ENCODE results near the gene ATG14.

The ATG14 gene

DNA sequence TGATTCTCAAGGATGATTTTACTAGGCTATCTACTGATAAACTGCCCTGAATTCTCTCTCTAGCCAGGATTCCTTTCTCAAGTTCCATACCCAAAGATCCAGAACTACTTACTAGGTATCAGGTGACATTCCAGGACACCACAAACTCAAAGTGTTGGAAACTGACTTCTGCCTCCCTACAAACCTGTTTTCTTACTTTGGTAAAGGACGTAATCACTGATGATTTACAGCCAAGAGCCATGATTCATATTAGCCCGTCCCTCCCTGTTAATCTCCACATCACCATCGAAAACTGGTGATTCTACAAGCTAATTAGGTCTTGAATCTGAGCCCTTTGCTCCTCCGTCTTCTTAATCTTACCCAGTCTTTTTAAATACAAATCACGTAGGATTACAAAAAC lies 1.0 kb upstream of the ATG14 start:
- no peak overlapping the region for H3K9ac ChIP-seq (ENCODE audit: low read depth, low read length)
- no peak overlapping the region for H3K27ac ChIP-seq (ENCODE audit: low read depth, low read length)
- H3K4me3 ChIP-seq (ENCODE audit: low read length), result no peak overlapping the region
- H3K36me3 ChIP-seq (ENCODE audit: insufficient read depth, low read length), result no peaks in the 10 kb centered on the region
- no peaks in the 10 kb centered on the region; the same call in 1 of the 2 replicates for H3K27me3 ChIP-seq (ENCODE audit: insufficient read depth, low read length)
- whole genome bisulfite sequencing, result 87% methylated on average over 5 of the region's 5 CpGs
- peaks cover 18% of the 10 kb centered on the region; the same call in 1 of the 2 replicates for H3K4me1 ChIP-seq (ENCODE audit: insufficient read depth, low read length)
- H3K9me3 ChIP-seq (ENCODE audit: insufficient read depth, low read depth, low read length), result no peaks in the 10 kb centered on the region

DNA sequence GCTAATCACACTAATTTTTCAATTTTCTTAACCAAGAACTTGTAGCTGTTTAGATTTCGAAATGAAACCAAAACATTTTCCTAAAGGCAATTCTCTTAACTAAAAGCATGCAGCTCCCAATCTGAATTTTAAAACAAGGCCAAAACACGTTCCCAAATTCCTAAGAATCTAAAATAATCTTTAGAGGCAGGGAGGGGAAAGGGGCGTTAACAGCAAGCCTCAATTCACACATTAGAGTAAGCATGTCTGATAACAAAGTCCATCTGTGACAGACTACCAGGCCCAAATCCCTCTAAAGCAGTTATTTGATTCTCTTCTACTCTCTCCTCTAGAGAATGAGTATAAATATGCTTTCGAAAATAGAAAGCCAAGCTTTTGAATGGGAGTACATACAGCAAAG lies 754 bp downstream of the ATG14 start:
- Histone ChIP-seq H3K9me3 (ENCODE audit: insufficient read depth, low read depth, low read length) (no peaks in the 10 kb centered on the region), H3K27ac (ENCODE audit: low read depth, low read length) (no peak overlapping the region), H3K36me3 (ENCODE audit: insufficient read depth, low read length) (no peaks in the 10 kb centered on the region), H3K27me3 (ENCODE audit: insufficient read depth, low read length) (no peaks in the 10 kb centered on the region; the same call in 1 of the 2 replicates), H3K4me1 (ENCODE audit: insufficient read depth, low read length) (peaks cover 18% of the 10 kb centered on the region; the same call in 1 of the 2 replicates), H3K9ac (ENCODE audit: low read depth, low read length) (peak overlapping the region; percentile 93), H3K4me3 (ENCODE audit: low read length) (peak overlapping the region; percentile 96)
- 54% methylated on average over 2 of the region's 4 CpGs for WGBS

GRCh38 chr14:55404173-55404854 lies 7.3 kb downstream of the ATG14 start:
- Histone ChIP-seq H3K4me3 (ENCODE audit: low read length) (no peak overlapping the region), H3K36me3 (ENCODE audit: insufficient read depth, low read length) (no peaks in the 10 kb centered on the region), H3K9ac (ENCODE audit: low read depth, low read length) (no peak overlapping the region), H3K27me3 (ENCODE audit: insufficient read depth, low read length) (no peaks in the 10 kb centered on the region), H3K27ac (ENCODE audit: low read depth, low read length) (no peak overlapping the region), H3K4me1 (ENCODE audit: insufficient read depth, low read length) (0 out of 2 replicates have a peak, but pooled peaks cover 4% of the 10 kb centered on the region), H3K9me3 (ENCODE audit: insufficient read depth, low read depth, low read length) (no peaks in the 10 kb centered on the region)
- WGBS, result 85% methylated on average over 3 of the region's 5 CpGs

- no peak overlapping the region for H3K27ac ChIP-seq (ENCODE audit: low read depth, low read length)
- H3K9me3 ChIP-seq (ENCODE audit: insufficient read depth, low read depth, low read length), result no peaks in the 10 kb centered on the region
- H3K4me3 ChIP-seq (ENCODE audit: low read length), result no peak overlapping the region
- H3K27me3 ChIP-seq (ENCODE audit: insufficient read depth, low read length), result no peaks in the 10 kb centered on the region
- H3K4me1 ChIP-seq (ENCODE audit: insufficient read depth, low read length), result no peaks in the 10 kb centered on the region
- 0 out of 2 replicates have a peak, but pooled peaks cover 3% of the 10 kb centered on the region for H3K36me3 ChIP-seq (ENCODE audit: insufficient read depth, low read length)
- no peak overlapping the region for H3K9ac ChIP-seq (ENCODE audit: low read depth, low read length)
- WGBS, result 97% methylated on average over 6 of the region's 6 CpGs
These were observed 9.9 kb downstream of the ATG14 start for GRCh38 chr14:55401751-55402150.

DNA sequence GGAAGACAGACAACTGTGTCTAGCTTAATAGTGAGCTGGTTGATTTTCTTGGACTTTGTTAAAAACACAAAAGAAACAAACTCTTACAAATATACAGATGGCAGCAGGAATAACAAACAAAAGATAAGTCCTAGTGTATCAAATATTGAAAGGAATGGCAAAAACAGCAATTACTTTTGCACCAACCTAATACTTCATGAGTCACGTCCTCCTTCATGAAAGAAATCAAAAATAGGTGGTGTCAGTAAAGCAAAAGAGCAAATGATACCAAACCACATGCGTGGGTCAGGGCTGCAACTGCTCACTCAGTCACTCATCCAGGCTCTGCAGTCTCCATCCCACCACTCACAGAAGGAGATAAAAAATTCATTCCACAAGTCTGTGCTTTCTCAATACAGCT lies 11.8 kb downstream of the ATG14 start:
- Histone ChIP-seq H3K9me3 (ENCODE audit: insufficient read depth, low read depth, low read length) (no peaks in the 10 kb centered on the region), H3K4me1 (ENCODE audit: insufficient read depth, low read length) (no peaks in the 10 kb centered on the region), H3K9ac (ENCODE audit: low read depth, low read length) (no peak overlapping the region), H3K27ac (ENCODE audit: low read depth, low read length) (no peak overlapping the region), H3K36me3 (ENCODE audit: insufficient read depth, low read length) (peaks cover 20% of the 10 kb centered on the region; the same call in 1 of the 2 replicates), H3K27me3 (ENCODE audit: insufficient read depth, low read length) (no peaks in the 10 kb centered on the region), H3K4me3 (ENCODE audit: low read length) (no peak overlapping the region)
- 98% methylated on average over 2 of the region's 2 CpGs for WGBS

DNA sequence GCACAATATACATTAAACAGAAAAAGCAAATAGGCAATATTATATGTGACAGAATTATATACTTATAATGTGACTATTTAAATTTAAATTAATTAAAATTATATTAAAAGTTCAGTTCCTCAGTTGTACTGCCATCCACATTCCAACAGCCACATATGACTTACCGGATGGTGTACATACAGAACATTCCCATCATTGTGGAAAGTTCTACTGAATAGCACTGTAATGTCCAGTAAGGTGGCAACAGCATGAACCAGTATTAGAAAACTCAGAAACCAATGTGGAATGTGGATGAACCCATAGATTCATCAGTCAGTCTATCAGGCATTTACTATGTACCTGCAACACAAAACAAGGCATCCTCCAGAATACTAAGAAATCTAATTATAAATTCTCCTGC lies 12.4 kb downstream of the ATG14 start:
- Histone ChIP-seq H3K27me3 (ENCODE audit: insufficient read depth, low read length) (no peaks in the 10 kb centered on the region), H3K27ac (ENCODE audit: low read depth, low read length) (no peak overlapping the region), H3K9me3 (ENCODE audit: insufficient read depth, low read depth, low read length) (no peaks in the 10 kb centered on the region), H3K4me1 (ENCODE audit: insufficient read depth, low read length) (no peaks in the 10 kb centered on the region), H3K36me3 (ENCODE audit: insufficient read depth, low read length) (peaks cover 25% of the 10 kb centered on the region; the same call in 1 of the 2 replicates), H3K4me3 (ENCODE audit: low read length) (no peak overlapping the region), H3K9ac (ENCODE audit: low read depth, low read length) (no peak overlapping the region)
- WGBS, result 100% methylated on average over 1 of the region's 1 CpG

DNA sequence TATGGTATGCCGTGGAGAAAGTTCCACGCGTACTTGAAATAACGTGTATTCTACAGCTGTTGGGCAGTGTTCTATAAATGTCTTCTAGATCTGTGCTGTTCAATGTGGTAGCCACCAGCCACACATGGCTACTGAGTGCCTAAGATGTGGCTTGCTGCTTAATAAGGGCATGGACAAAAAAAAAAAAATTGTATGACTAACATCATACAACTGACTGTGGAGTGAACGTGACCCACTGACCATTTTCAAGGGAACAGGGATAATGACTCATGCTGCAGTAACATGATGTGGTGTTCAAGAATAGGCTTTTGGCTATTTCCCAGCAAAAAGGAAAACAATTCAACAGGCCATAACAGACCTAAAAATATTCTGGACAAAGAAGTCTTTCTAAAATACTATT lies 13.0 kb downstream of the ATG14 start:
- no peaks in the 10 kb centered on the region for H3K27me3 ChIP-seq (ENCODE audit: insufficient read depth, low read length)
- no peak overlapping the region for H3K27ac ChIP-seq (ENCODE audit: low read depth, low read length)
- peaks cover 27% of the 10 kb centered on the region; the same call in 1 of the 2 replicates for H3K36me3 ChIP-seq (ENCODE audit: insufficient read depth, low read length)
- H3K4me1 ChIP-seq (ENCODE audit: insufficient read depth, low read length), result no peaks in the 10 kb centered on the region
- H3K4me3 ChIP-seq (ENCODE audit: low read length), result no peak overlapping the region
- no peak overlapping the region for H3K9ac ChIP-seq (ENCODE audit: low read depth, low read length)
- 96% methylated on average over 5 of the region's 5 CpGs for WGBS
- H3K9me3 ChIP-seq (ENCODE audit: insufficient read depth, low read depth, low read length), result no peaks in the 10 kb centered on the region

DNA sequence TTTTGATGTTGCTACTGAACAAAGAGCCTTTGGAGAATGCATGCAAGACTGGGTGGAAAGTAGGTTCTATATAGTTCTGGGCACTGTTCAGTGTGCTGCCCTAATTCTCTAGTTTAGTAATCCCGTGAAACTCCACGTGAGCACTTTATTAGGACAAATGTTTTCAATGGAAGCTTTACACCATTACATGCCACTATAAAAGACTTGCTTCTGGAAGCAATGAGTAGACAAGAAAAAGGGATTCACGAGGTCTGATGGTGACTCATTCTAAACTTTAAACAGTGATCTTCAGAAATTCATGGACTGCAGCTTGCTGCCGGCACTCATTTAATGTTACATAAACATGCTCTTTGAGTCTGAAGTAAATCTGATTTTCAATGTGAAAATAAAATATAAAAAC lies 22.3 kb downstream of the ATG14 start:
- H3K9ac ChIP-seq (ENCODE audit: low read depth, low read length), result no peak overlapping the region
- peaks cover 46% of the 10 kb centered on the region for H3K36me3 ChIP-seq (ENCODE audit: insufficient read depth, low read length)
- H3K27me3 ChIP-seq (ENCODE audit: insufficient read depth, low read length), result no peaks in the 10 kb centered on the region
- WGBS, result 98% methylated on average over 4 of the region's 4 CpGs
- no peaks in the 10 kb centered on the region for H3K9me3 ChIP-seq (ENCODE audit: insufficient read depth, low read depth, low read length)
- no peak overlapping the region for H3K27ac ChIP-seq (ENCODE audit: low read depth, low read length)
- no peaks in the 10 kb centered on the region for H3K4me1 ChIP-seq (ENCODE audit: insufficient read depth, low read length)
- no peak overlapping the region for H3K4me3 ChIP-seq (ENCODE audit: low read length)

- Histone ChIP-seq H3K27me3 (ENCODE audit: insufficient read depth, low read length) (no peaks in the 10 kb centered on the region), H3K36me3 (ENCODE audit: insufficient read depth, low read length) (peaks cover 52% of the 10 kb centered on the region), H3K27ac (ENCODE audit: low read depth, low read length) (no peak overlapping the region), H3K4me1 (ENCODE audit: insufficient read depth, low read length) (no peaks in the 10 kb centered on the region), H3K4me3 (ENCODE audit: low read length) (no peak overlapping the region), H3K9me3 (ENCODE audit: insufficient read depth, low read depth, low read length) (no peaks in the 10 kb centered on the region), H3K9ac (ENCODE audit: low read depth, low read length) (no peak overlapping the region)
These were observed 23.5 kb downstream of the ATG14 start for GRCh38 chr14:55388160-55388559.

GRCh38 chr14:55387121-55387520 lies 24.5 kb downstream of the ATG14 start:
- Histone ChIP-seq H3K4me1 (ENCODE audit: insufficient read depth, low read length) (no peaks in the 10 kb centered on the region), H3K4me3 (ENCODE audit: low read length) (no peak overlapping the region), H3K27me3 (ENCODE audit: insufficient read depth, low read length) (no peaks in the 10 kb centered on the region), H3K9ac (ENCODE audit: low read depth, low read length) (no peak overlapping the region), H3K27ac (ENCODE audit: low read depth, low read length) (no peak overlapping the region), H3K36me3 (ENCODE audit: insufficient read depth, low read length) (peaks cover 53% of the 10 kb centered on the region), H3K9me3 (ENCODE audit: insufficient read depth, low read depth, low read length) (no peaks in the 10 kb centered on the region)
- WGBS, result 97% methylated on average over 4 of the region's 4 CpGs

DNA sequence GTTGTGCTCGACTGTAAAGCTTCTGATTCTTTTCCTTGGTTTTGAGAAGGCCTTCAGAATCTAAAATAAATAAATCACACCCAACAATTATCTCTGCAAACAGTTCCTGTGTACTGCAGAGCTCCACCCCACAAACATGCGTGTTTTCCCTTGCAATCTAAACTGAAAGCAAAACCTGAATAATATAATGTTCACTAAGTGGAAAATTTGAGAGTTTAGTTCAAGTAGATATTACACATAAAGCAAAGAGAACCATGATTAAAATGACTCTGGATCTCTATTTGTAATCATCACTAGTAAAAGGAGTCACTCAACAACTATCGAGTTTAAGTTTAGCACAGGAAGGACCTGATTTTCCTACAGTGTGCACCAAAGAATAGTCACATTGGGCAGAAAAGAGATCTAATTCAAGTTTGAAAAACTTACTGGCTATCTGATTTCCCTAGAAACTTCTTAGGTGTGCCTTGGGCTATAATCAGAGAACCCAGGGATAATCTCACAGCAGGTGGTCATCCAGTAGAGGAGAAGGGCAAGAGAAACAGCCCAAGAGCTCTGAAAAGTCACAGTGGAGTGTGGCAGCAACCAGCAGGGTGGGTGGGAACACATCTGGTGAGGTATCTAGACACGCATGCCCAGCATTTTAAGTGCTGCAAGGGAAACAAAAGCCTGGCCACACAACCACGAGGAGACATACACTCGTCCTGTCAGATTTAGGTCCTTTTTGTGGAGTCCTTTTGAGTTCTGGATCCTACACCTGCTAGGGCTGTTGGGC lies 25.4 kb downstream of the ATG14 start:
- WGBS, result 92% methylated on average over 6 of the region's 6 CpGs
- Histone ChIP-seq H3K27me3 (ENCODE audit: insufficient read depth, low read length) (no peaks in the 10 kb centered on the region), H3K36me3 (ENCODE audit: insufficient read depth, low read length) (peaks cover 59% of the 10 kb centered on the region), H3K4me1 (ENCODE audit: insufficient read depth, low read length) (no peaks in the 10 kb centered on the region), H3K27ac (ENCODE audit: low read depth, low read length) (no peak overlapping the region), H3K4me3 (ENCODE audit: low read length) (no peak overlapping the region), H3K9me3 (ENCODE audit: insufficient read depth, low read depth, low read length) (no peaks in the 10 kb centered on the region), H3K9ac (ENCODE audit: low read depth, low read length) (no peak overlapping the region)

Measured in HUES64 (cell line).